Pons (tissue), 1 donor: ENCODE results near the gene LHPP.

Experiments
- DNase-seq: peaks from one replicate; pipeline ENCODE4 v3.0.0-alpha.2; 2016; ENCODE audit warnings: low spot score

LHPP gene

DNA sequence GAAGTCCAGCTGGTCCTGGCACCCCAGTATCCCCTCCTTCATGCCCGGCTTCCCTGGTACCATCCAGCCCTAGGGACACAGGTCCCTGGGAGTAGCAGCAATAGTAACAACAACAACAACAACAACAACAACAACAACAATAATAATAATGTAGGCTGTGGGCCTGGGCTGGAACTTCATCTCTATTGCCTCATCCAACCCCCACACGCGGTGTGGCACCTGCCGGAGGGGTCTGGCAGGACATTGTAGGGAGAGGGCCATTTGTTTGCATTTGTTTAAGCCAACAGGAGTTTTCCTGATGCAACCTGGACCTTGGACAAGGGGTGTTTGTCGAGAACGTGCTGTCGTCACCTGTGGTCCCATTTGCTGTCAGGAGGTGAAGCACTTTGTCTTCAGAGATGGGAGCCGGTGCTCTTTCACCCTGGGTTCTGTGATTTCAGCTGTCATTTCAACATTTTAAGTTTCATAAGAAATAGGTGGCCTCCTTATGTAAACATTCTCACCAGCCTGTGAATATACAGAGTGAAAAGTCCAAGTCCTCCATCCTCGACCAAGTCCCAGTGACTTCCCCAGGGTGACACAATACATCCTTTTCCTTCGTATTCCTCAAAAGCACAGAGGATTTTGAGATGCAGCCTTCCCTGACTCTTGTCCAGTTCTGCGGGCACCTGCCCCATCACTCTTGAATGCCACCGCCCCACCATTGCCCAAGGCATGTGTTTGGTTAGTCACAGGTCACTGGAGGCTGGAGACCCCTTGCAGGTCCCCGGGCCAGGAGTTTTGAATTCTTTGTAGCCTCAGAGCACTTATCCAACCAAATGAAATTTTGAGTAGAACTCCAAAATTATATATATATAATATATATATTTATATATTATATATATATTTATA is 9.2 kb downstream of the LHPP start:
- no peak for DNase-seq

DNA sequence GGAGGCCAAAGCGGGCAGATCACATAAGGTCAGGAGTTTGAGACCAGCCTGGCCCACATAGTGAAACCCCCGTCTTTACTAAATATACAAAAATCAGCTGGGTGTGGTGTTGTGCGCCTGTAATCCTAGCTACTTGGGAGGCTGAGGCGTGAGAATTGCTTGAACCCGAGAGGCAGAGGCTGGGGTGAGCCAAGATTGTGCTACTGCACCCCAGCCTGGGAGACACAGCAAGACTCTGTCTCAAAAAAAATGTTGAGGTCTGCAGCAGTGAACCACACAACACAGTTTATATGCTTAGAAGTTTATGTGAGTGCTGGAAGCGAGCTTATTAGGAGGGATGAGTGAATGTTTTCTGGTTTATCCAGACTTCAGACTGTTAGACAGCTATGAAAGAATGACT is 10.4 kb downstream of the LHPP start:
- no peak for DNase-seq

GRCh38 chr10:124473070-124473469 is 11.4 kb downstream of the LHPP start:
- no peak for DNase-seq

DNA sequence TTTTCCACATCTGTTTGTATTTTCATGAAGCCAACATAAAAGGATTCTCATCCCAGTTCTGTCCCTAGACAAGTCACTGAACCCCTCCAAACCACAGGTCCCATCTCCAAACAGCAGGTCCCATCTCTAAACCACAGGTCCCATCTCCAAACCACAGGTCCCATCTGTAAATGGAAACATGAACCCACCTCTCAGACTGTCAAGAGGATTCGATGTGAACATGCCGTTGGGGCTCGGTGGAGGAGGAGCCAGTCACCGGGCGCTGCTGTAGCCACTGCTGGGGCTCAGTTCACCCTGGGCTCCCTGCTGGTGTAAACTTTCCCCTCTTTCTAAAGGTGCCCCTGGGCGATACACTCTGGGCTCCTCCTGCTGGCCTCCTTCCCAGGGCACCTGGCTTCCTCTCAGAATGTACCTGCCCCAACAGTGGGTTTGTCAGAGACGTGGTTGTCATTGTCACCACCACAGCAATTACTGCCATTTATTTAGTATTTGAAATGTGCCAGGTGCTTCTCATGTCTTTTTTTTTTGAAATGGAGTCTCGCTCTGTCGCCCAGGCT is 13.0 kb downstream of the LHPP start:
- no peak for DNase-seq

- no peak for DNase-seq
These were observed 14.6 kb downstream of the LHPP start for GRCh38 chr10:124476043-124476725.

DNA sequence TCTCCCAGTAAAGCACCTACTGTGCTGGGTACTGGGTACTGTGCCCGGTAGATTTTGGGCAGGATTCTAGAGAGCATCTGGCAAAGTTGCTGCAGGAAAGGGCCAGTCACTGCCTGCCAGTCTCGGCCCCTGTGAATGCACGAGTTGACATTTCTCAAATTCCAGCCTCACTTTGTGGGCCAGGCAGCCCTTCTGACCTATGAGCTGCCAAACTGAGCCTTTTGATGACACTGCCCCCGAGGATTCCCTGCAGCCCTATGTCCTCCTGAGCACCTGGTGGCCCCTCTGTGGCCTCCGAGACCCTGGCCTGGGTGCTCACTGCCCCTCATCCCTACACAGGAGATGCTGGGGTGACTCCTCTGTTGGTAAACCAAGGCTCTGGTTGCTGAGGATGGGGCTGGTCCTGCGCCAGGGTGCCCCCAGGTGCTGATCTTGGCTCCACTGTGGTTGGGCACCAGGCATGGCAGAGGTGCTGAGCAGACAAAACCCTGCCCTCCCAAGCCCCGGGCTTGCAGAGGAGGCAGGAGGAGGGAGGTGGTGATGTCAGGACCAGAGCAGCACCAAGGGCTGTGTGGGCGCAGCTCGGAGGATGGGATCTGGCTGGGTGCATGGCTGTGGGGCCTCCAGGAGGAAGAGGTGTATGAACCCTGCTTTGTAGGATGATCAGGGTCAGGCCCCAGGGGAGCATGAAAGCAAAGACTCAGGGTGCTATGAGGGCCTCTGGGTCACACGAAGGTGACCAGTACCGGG is 16.2 kb downstream of the LHPP start:
- no peak for DNase-seq

- no peak for DNase-seq
These were observed 16.9 kb downstream of the LHPP start for GRCh38 chr10:124478515-124478914.

- no peak for DNase-seq
These were observed 19.2 kb downstream of the LHPP start for GRCh38 chr10:124480860-124481259.

GRCh38 chr10:124481717-124482116 is 20.1 kb downstream of the LHPP start:
- no peak for DNase-seq

DNA sequence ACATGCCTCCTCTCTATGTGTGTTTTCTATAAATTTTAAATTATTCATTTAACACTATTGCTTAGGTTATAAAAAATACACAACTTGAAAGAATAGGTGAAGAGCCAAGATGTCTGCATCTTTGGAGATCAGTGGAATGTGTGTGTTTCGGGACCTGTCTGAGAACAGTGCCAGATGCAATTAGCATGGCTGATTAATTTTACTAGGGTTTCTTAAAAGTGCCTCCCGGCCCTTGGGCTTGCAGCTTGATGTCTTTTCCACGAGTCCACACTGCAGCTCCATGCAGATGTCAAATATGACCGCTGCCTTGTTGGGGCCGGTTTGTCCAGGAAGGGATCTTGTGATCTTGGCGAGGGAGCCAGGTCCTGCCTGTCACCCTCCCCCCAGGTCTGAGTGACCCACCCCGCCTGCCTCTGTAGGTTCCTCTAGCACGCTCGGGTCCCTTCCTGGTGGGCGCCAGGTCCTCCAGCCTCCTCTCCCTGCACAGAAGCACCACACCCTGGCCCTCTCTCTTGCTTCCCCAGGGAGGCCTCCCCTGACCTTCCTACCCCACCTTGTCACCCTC is 20.7 kb downstream of the LHPP start:
- DNase-seq = no peak

GRCh38 chr10:124482876-124483275 is 21.3 kb downstream of the LHPP start:
- DNase-seq = no peak

DNA sequence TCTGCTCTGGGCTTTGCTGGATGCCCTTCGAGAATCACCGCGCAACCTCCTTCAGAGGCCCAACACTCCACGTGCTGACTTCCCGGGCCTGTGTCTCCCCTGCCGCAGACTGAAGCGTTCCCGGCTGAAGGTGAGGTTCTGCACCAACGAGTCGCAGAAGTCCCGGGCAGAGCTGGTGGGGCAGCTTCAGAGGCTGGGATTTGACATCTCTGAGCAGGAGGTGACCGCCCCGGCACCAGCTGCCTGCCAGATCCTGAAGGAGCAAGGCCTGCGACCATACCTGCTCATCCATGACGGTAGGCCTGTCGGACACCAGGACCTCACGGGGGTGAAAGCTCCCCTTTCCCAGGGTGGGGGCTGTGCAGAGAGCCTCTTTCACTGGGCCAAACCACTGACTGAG is 22.4 kb downstream of the LHPP start:
- DNase-seq = no peak

GRCh38 chr10:124484661-124485060 is 23.0 kb downstream of the LHPP start:
- peak; percentile 20 for DNase-seq

GRCh38 chr10:124486635-124487034 is 25.0 kb downstream of the LHPP start:
- DNase-seq = no peak

DNA sequence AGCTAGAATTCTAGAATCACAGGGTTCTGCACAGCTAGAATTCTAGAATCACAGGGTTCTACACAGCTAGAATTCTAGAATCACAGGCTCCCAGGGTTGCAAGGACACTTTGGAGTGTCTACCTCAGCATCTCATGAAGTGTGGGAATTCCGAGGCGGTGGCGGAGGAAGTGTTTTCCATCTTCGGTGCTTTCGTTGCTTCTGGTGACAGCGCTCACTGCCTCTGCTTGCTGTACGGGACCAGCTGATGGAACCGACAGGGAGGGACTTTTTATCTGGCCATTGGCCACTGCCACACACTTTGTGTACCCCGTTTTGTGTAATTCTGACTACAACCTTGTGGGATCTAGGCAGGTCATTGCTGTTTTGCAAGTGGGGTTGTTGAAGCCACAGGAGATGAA is 29.5 kb downstream of the LHPP start:
- DNase-seq = no peak

GRCh38 chr10:124492266-124492665 is 30.6 kb downstream of the LHPP start:
- DNase-seq = no peak

DNA sequence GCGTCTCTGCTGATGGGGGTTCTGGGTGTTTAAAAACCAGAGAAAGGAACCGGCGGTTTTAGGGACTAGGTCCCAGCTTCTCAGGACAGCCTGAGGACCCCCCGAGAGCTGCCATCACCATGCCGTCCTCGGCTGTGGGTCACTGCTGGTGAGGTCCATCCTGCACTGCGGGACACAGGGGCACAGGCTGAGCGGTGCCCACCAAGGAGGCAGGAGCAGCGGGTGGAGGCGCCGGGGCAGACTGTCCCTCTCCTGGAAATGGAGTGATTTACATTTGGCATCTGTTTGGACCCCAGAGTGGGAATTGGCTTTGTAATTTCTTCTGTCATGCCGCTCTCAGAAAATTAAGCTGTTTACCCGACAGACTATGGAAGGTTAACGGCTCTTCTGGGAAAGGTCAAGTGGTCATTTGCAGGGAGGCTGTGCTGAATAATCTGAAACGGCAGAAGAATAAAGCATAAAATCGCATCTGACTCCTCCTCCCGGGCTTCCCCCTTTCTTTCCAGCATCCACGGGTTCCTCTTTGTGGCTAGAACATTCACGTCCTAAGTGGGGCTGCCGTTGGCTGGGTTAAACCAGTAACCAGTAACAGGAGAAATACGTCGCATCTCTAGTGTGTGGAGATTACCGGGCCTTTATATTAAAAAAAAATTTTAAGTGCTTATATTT is 31.7 kb downstream of the LHPP start:
- no peak for DNase-seq

DNA sequence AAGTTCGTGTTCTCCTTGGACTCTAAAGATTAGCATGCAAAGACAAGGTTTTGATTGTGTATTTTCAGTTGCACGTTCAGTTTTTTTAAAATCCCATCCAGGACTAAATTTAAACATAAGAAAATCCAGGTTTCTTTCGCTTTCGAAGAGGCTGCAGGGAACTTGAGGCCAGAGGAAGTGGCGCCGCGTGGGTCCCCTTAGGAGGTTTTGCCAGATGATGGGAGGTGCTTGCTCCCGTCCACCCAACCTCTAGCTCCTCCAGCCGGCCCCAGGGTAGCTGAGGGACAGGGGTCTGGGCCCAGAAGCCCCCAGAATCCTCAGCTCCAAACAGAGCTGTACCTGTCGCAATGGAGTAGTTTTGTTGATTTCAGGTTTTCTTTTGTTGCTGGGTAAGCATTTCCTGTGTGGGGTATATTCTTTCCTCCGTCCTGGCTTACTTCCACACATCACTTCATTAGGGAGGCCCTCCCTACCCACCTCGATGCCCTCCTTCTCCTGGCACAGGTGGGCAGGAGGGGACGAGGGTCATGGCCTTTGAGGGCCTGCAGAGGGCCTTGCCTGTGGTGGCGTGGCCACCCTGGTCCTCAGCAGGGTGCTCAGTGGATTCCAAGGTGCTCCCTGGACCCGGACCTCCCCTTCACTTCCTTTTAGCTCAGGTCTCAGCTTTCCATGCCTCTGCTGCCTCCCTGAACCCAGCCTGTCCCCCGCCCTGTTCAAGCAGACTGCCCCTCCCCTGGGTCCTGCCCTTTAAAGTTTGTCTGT is 32.6 kb downstream of the LHPP start:
- DNase-seq = no peak

DNA sequence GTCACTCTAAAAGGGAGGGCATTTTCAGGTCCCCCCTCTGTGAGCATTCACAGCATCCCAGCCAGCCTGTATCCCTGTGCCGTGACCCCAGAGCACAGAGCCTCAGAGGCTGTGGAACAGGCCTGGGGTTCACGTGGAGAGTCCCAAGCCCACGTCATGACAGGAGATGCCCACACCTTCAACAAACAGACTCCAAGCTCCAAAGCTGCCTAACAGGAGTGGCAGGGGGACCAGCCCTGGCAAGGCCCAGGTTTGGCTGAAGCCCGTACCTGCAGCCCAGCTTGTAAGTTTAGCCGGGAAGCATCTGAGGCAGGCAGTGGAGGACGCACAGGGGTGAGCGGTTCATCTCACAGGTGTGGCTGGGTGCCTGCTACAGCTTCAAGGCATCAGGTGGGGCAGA is 33.5 kb downstream of the LHPP start:
- no peak for DNase-seq

DNA sequence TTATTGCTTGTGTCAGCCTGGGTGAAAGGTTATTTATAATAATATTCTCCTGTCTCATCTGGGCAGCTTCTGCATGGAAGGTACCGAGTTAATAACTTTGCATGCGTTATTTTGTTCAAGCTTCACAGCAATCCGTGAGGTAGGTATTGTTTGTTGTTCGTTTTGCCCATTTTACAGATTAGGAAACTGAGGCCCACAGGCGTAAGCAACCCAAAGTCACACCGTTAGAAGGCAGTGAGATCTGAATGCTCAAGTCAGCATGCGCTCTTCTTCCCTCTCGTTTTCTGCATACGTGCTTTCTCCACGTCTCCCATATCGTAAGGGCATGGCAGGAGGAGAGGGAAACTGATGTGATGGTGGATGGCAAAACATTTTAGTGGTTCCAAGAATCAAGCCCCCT is 34.1 kb downstream of the LHPP start:
- no peak for DNase-seq

GRCh38 chr10:124496150-124496549 is 34.5 kb downstream of the LHPP start:
- DNase-seq = no peak
